Liver (tissue), 9 donors: ENCODE results near the gene EFCAB10. TPM values are rescaled to one million over a fixed set of nuclear protein-coding genes. Genes with fewer than 3 reads are reported as not detected.

Experiments used
- DNase-seq: peaks from one replicate; pipeline ENCODE4 v3.0.0-alpha.2; 2017; ENCODE audit warnings: low spot score
- H3K27ac ChIP-seq, 2 donors: one replicate each; pipeline ENCODE4 v1.7.0; 2013; ENCODE audit warnings: inconsistent platforms in 2 of 2, low read length in 2 of 2, control low read depth in 1 of 2, low read depth in 1 of 2, mild to moderate bottlenecking in 1 of 2
- H3K27me3 ChIP-seq, 4 donors: one replicate each; pipeline versions ENCODE4 v1.6.1 to v1.7.0; 2013; ENCODE audit warnings: low read length in 3 of 4, inconsistent platforms in 1 of 4, mild to moderate bottlenecking in 1 of 4, moderate library complexity in 1 of 4; ENCODE audit not compliant: control insufficient read depth in 4 of 4, insufficient read depth in 4 of 4
- H3K36me3 ChIP-seq, 4 donors: one replicate each; pipeline versions ENCODE4 v1.6.1 to v1.7.0; 2013; ENCODE audit warnings: low read length in 3 of 4, mild to moderate bottlenecking in 3 of 4, low read depth in 1 of 4, moderate library complexity in 1 of 4; ENCODE audit not compliant: control insufficient read depth in 4 of 4, insufficient read depth in 3 of 4
- H3K4me1 ChIP-seq, 4 donors: one replicate each; pipeline versions ENCODE4 v1.6.1 to v1.7.0; 2013; ENCODE audit warnings: low read length in 3 of 4, mild to moderate bottlenecking in 3 of 4, moderate library complexity in 1 of 4; ENCODE audit not compliant: control insufficient read depth in 4 of 4, insufficient read depth in 4 of 4
- H3K4me3 ChIP-seq, 3 donors: one replicate each; pipeline versions ENCODE4 v1.6.1 to v1.7.0; 2013; ENCODE audit warnings: low read length in 3 of 3, control low read depth in 1 of 3, low read depth in 1 of 3, mild to moderate bottlenecking in 1 of 3
- H3K9ac ChIP-seq, 2 donors: one replicate each; pipeline ENCODE4 v1.7.0; 2013; ENCODE audit warnings: low read length in 2 of 2, mild to moderate bottlenecking in 2 of 2, moderate library complexity in 2 of 2, control low read depth in 1 of 2, low read depth in 1 of 2
- H3K9me3 ChIP-seq, 4 donors: one replicate each; pipeline versions ENCODE4 v1.6.1 to v1.7.0; 2013; ENCODE audit warnings: low read length in 3 of 4; ENCODE audit not compliant: control insufficient read depth in 4 of 4
- ATF3 ChIP-seq: IDR thresholded peaks from 2 replicates; pipeline ENCODE4 v1.6.1; 2016; ENCODE audit warnings: antibody characterized with exemption
- CTCF ChIP-seq: fragments of 150-350 bp; IDR thresholded peaks from 2 replicates; pipeline ENCODE4 v1.5.1; 2017; ENCODE audit warnings: improper control_type of control experiment, low read depth, low read length; ENCODE audit not compliant: missing input control
- EGR1 ChIP-seq, 2 donors: IDR thresholded peaks; 2 replicates each; pipeline ENCODE4 v1.6.1; 2016 to 2018; ENCODE audit warnings: antibody characterized with exemption in 2 of 2, low read depth in 2 of 2
- FOXA1 ChIP-seq: IDR thresholded peaks from 2 replicates; pipeline ENCODE4 v1.6.1; 2016; ENCODE audit warnings: antibody characterized with exemption
- FOXA2 ChIP-seq: IDR thresholded peaks from 2 replicates; pipeline ENCODE4 v1.6.1; 2016; ENCODE audit warnings: antibody characterized with exemption
- GABPA ChIP-seq, 2 donors: IDR thresholded peaks in 1 of 2; conservative IDR thresholded peaks in 1 of 2; 2 replicates each; pipeline ENCODE4 v1.6.1; 2016; ENCODE audit warnings: antibody characterized with exemption in 2 of 2, mild to moderate bottlenecking in 1 of 2, moderate library complexity in 1 of 2
- HNF4G ChIP-seq: IDR thresholded peaks from 2 replicates; pipeline ENCODE4 v1.6.1; 2016; ENCODE audit warnings: antibody characterized with exemption
- JUND ChIP-seq, 2 donors: IDR thresholded peaks; 2 replicates each; pipeline ENCODE4 v1.6.1; 2016; ENCODE audit warnings: antibody characterized with exemption in 2 of 2
- NR2F2 ChIP-seq: IDR thresholded peaks from 2 replicates; pipeline ENCODE4 v1.6.1; 2016; ENCODE audit warnings: antibody characterized with exemption
- RAD21 ChIP-seq, 2 donors: IDR thresholded peaks; 2 replicates each; pipeline ENCODE4 v1.6.1; 2016; ENCODE audit warnings: antibody characterized with exemption in 2 of 2, mild to moderate bottlenecking in 2 of 2
- RXRA ChIP-seq, 2 donors: IDR thresholded peaks; 2 replicates each; pipeline ENCODE4 v1.6.1; 2017 to 2018; ENCODE audit warnings: antibody characterized with exemption in 2 of 2, mild to moderate bottlenecking in 1 of 2
- SP1 ChIP-seq: IDR thresholded peaks from 2 replicates; pipeline ENCODE4 v1.6.1; 2018; ENCODE audit warnings: antibody characterized with exemption, mild to moderate bottlenecking
- TAF1 ChIP-seq: conservative IDR thresholded peaks from 2 replicates; pipeline ENCODE4 v1.6.1; 2016; ENCODE audit warnings: antibody characterized with exemption, mild to moderate bottlenecking
- YY1 ChIP-seq: IDR thresholded peaks from 2 replicates; pipeline ENCODE4 v1.6.1; 2016; ENCODE audit warnings: antibody characterized with exemption, mild to moderate bottlenecking
- WGBS: extraction: QIAGEN DNeasy Blood & Tissue Kit; methylation state at CpG from one replicate; pipeline ENCODE4 v1.1.7; 2013; 5-methylcytosine and 5-hydroxymethylcytosine counted together
- polyA plus RNA-seq, 2 donors: library from polyadenylated mRNA; stranded (reverse) in 1 of 2; unstranded in 1 of 2; fragments of 200-250 nt in 1 of 2; fragments of >200 nt in 1 of 2; fragmentation: Nextera tagmentation in 1 of 2; extraction: Ambion mirVana in 1 of 2; gene quantifications; one replicate each; pipeline versions ENCODE4 v1.2.1 to v1.2.3, GENCODE V29; 2013 to 2015
- total RNA-seq, 2 donors: library from RNA; depleted of rRNA; stranded (reverse); fragments of >200 nt; gene quantifications; one replicate each; pipeline ENCODE4 v1.2.3, GENCODE V29; 2014
- TF ChIP-seq, protein P1 (sequence below): IDR thresholded peaks from 2 replicates; pipeline ENCODE4 v1.6.1; 2016; ENCODE audit warnings: antibody characterized with exemption, mild to moderate bottlenecking
- TF ChIP-seq, protein P2 (sequence below): IDR thresholded peaks from 2 replicates; pipeline ENCODE4 v1.6.1; 2016; ENCODE audit warnings: antibody characterized with exemption
- donor health status: healthy.
- donor health status: healthy.
- donor health status: healthy.
- donor health status: healthy.
- donor health status: healthy.

Gene EFCAB10
- total and polyA plus RNA-seq, 4 donors = 0.25 TPM; not detected in 3

DNA sequence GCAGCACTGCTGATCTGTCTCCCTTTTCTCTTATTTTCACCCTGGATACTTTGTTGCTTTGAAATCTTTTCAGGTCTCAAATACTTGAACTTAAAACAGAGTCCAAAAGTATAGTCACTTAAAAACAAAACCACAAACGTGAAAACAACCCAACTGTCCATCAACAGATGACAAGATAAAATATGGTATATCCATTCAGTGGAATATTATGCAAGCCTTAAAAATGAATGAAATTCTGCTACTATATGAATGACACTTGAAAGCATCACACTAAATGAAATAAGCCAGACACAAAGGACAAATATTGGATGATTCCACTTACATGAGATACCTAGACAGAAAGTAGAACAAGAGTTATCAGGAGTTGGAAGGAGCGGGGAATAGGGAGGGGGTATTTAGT, 44.7 kb upstream of the EFCAB10 start (continued):
- TF ChIP-seq, protein P1, sequence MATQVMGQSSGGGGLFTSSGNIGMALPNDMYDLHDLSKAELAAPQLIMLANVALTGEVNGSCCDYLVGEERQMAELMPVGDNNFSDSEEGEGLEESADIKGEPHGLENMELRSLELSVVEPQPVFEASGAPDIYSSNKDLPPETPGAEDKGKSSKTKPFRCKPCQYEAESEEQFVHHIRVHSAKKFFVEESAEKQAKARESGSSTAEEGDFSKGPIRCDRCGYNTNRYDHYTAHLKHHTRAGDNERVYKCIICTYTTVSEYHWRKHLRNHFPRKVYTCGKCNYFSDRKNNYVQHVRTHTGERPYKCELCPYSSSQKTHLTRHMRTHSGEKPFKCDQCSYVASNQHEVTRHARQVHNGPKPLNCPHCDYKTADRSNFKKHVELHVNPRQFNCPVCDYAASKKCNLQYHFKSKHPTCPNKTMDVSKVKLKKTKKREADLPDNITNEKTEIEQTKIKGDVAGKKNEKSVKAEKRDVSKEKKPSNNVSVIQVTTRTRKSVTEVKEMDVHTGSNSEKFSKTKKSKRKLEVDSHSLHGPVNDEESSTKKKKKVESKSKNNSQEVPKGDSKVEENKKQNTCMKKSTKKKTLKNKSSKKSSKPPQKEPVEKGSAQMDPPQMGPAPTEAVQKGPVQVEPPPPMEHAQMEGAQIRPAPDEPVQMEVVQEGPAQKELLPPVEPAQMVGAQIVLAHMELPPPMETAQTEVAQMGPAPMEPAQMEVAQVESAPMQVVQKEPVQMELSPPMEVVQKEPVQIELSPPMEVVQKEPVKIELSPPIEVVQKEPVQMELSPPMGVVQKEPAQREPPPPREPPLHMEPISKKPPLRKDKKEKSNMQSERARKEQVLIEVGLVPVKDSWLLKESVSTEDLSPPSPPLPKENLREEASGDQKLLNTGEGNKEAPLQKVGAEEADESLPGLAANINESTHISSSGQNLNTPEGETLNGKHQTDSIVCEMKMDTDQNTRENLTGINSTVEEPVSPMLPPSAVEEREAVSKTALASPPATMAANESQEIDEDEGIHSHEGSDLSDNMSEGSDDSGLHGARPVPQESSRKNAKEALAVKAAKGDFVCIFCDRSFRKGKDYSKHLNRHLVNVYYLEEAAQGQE = no peak

DNA sequence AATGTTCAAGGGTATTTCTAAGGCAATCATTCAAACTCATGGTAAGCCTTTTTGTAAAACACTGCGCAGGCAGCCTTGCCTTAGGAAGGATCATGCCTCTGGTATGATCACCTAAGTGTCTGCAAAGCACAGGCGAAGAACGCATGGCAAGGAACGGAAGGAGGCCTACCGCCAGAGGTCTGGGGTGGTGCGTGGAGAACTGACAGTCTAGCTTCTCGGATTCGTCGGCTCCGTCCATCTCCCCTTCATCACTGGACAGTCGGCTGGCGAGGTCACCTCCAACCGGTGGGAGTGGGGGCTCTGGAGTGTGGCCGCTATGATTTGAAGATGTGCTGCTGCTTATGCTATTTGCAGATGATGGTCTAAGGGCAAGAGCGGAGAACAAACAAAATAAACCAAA, 42.6 kb upstream of the EFCAB10 start:
- WGBS = 99% methylated on average over 15 of the region's 15 CpGs
- Histone ChIP-seq H3K9ac (no peak overlapping the region), H3K27me3 (no peaks in the 10 kb centered on the region), H3K36me3 (peaks cover 0 to 40% (median 39%) of the 10 kb centered on the region in 4 donors), H3K4me3 (no peak overlapping the region), H3K9me3 (no peaks in the 10 kb centered on the region), H3K27ac (no peak overlapping the region), H3K4me1 (no peaks in the 10 kb centered on the region)
- DNase-seq = no peak
- TF ChIP-seq JUND (IDR thresholded peaks at IDR 0.05) (no peak), SP1 (no peak), ATF3 (no peak), NR2F2 (no peak), GABPA (IDR thresholded peaks at IDR 0.05 in 1 of 2, conservative IDR thresholded peaks at IDR 0.05 in 1 of 2) (no peak), RXRA (IDR thresholded peaks at IDR 0.05) (no peak), TAF1 (no peak), YY1 (no peak), CTCF (no peak), HNF4G (no peak), EGR1 (IDR thresholded peaks at IDR 0.05; ENCODE audit: low read depth in 2 of 2) (no peak), FOXA2 (no peak), RAD21 (IDR thresholded peaks at IDR 0.05) (no peak), FOXA1 (no peak)
- TF ChIP-seq, protein P2, sequence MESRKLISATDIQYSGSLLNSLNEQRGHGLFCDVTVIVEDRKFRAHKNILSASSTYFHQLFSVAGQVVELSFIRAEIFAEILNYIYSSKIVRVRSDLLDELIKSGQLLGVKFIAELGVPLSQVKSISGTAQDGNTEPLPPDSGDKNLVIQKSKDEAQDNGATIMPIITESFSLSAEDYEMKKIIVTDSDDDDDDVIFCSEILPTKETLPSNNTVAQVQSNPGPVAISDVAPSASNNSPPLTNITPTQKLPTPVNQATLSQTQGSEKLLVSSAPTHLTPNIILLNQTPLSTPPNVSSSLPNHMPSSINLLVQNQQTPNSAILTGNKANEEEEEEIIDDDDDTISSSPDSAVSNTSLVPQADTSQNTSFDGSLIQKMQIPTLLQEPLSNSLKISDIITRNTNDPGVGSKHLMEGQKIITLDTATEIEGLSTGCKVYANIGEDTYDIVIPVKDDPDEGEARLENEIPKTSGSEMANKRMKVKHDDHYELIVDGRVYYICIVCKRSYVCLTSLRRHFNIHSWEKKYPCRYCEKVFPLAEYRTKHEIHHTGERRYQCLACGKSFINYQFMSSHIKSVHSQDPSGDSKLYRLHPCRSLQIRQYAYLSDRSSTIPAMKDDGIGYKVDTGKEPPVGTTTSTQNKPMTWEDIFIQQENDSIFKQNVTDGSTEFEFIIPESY = no peak
- TF ChIP-seq, protein P1 = no peak
